Colonic mucosa (tissue), 4 donors: Measurements from ENCODE around the gene ADGRL1. TPM values are rescaled to one million over a fixed set of nuclear protein-coding genes. Genes with fewer than 3 reads are reported as not detected.
A peak's percentile ranks its signal among the peaks of the same experiment; 100 is the strongest.

Experiments
- DNase-seq: peaks from one replicate; pipeline ENCODE4 v3.0.0-alpha.2; 2020
- H3K27ac ChIP-seq: fragments of 200-600 bp; one replicate; pipeline ENCODE4 v1.8.0; 2021
- H3K27me3 ChIP-seq: fragments of 200-600 bp; one replicate; pipeline ENCODE4 v1.8.0; 2021
- H3K36me3 ChIP-seq: fragments of 200-600 bp; one replicate; pipeline ENCODE4 v1.8.0; 2021
- H3K4me1 ChIP-seq: fragments of 200-600 bp; one replicate; pipeline ENCODE4 v1.8.0; 2021; ENCODE audit warnings: mild to moderate bottlenecking
- H3K4me3 ChIP-seq: fragments of 200-600 bp; one replicate; pipeline ENCODE4 v1.8.0; 2021
- H3K9ac ChIP-seq, 2 donors: one replicate each; pipeline ENCODE4 v1.7.0; 2013; ENCODE audit warnings: control low read depth in 2 of 2, low read depth in 2 of 2, low read length in 2 of 2
- H3K9me3 ChIP-seq: fragments of 200-600 bp; one replicate; pipeline ENCODE4 v1.8.0; 2021
- CTCF ChIP-seq: fragments of 200-600 bp; IDR thresholded peaks from one replicate; pipeline ENCODE4 v1.8.0; 2022; ENCODE audit warnings: antibody characterized with exemption, mild to moderate bottlenecking
- intact Hi-C: fragments of 100-400 bp; cut with DNase I; formaldehyde crosslinking; loops from one replicate; pipeline ENCODE4 v1.14.1; 2022
- total RNA-seq, 2 donors: library from RNA; stranded (reverse); fragmentation: NEBNext Ultra II Directional in 1 of 2; extraction: Animal tissue kit (Norgen Biotek cat#: 25700) in 1 of 2; gene quantifications; one replicate each; pipeline ENCODE4 v1.2.1, GENCODE V29; 2021
- donor health status: healthy.
- donor health status: DM: no; HTN: no; CAD: no.
- donor health status: DM: no; HTN: no; CAD: no.

ADGRL1 gene
- total RNA-seq, 2 donors from 2014 or later, result 18.4 to 28.0 TPM

GRCh38 chr19:14119644-14120496 lies 86.1 kb downstream of the ADGRL1 start:
- no peaks in the 10 kb centered on the region for H3K27me3 ChIP-seq
- DNase-seq, result no peak
- no peak overlapping the region for H3K4me3 ChIP-seq
- intact Hi-C loops, result no loop called here
- no peaks in the 10 kb centered on the region for H3K9me3 ChIP-seq
- TF ChIP-seq CTCF, result no peak
- H3K36me3 ChIP-seq, result no peaks in the 10 kb centered on the region
- H3K27ac ChIP-seq, result peak overlapping the region; percentile 94
- no peak overlapping the region for H3K9ac ChIP-seq
- H3K4me1 ChIP-seq, result peaks cover 10% of the 10 kb centered on the region

- Histone ChIP-seq H3K27ac (peak overlapping the region; percentile 94), H3K4me1 (peaks cover 10% of the 10 kb centered on the region), H3K9ac (peak overlapping the region; percentile 88 to 95), H3K27me3 (no peaks in the 10 kb centered on the region), H3K4me3 (no peak overlapping the region), H3K36me3 (no peaks in the 10 kb centered on the region), H3K9me3 (no peaks in the 10 kb centered on the region)
- intact Hi-C loops, result no loop called here
- no peak for TF ChIP-seq CTCF
- no peak for DNase-seq
Observed at GRCh38 chr19:14119146-14119545, 86.8 kb downstream of the ADGRL1 start.

- DNase-seq, result peak; percentile 61
- Histone ChIP-seq H3K4me1 (peaks cover 10% of the 10 kb centered on the region), H3K4me3 (peak overlapping the region; percentile 51), H3K9me3 (no peaks in the 10 kb centered on the region), H3K9ac (peak overlapping the region; percentile 88 to 95), H3K36me3 (no peaks in the 10 kb centered on the region), H3K27ac (peak overlapping the region; percentile 94), H3K27me3 (no peaks in the 10 kb centered on the region)
- intact Hi-C loops, result no loop called here
- no peak for TF ChIP-seq CTCF
Observed at GRCh38 chr19:14118165-14119051, 87.6 kb downstream of the ADGRL1 start.

GRCh38 chr19:14117668-14118164 lies 88.3 kb downstream of the ADGRL1 start, which contains the start of gene PRKACA:
Gene PRKACA, minus strand, starts transcription at chr19:14117762. Its CDS starts 215 bp downstream, at chr19:14117547.
- Histone ChIP-seq H3K9ac (peak within 1 kb of the TSS; percentile 89 to 95), H3K27me3 (no peaks in the 10 kb centered on the region), H3K4me1 (peaks cover 10% of the 10 kb centered on the region), H3K9me3 (no peaks in the 10 kb centered on the region), H3K36me3 (no peaks in the 10 kb centered on the region), H3K4me3 (peak within 1 kb of the TSS; percentile 88), H3K27ac (peak within 1 kb of the TSS; percentile 94)
- intact Hi-C loops, result no loop called here
- no peak for TF ChIP-seq CTCF
- peak; percentile 98 for DNase-seq

GRCh38 chr19:14116918-14117578 lies 88.9 kb downstream of the ADGRL1 start:
- no peaks in the 10 kb centered on the region for H3K27me3 ChIP-seq
- peaks cover 10% of the 10 kb centered on the region for H3K4me1 ChIP-seq
- intact Hi-C loops, result no loop called here

More at GRCh38 chr19:14116918-14117578, 88.9 kb downstream of the ADGRL1 start:
- DNase-seq, result peak; percentile 31
- Histone ChIP-seq H3K36me3 (no peaks in the 10 kb centered on the region), H3K27ac (peak overlapping the region; percentile 40), H3K9me3 (no peaks in the 10 kb centered on the region), H3K9ac (peak overlapping the region; percentile 80 to 89), H3K4me3 (peak overlapping the region; percentile 88)
- TF ChIP-seq CTCF, result no peak
